ENCODE results near the gene MICALL2.
A peak's percentile ranks its signal among the peaks of the same experiment; 100 is the strongest.

MICALL2 gene

DNA sequence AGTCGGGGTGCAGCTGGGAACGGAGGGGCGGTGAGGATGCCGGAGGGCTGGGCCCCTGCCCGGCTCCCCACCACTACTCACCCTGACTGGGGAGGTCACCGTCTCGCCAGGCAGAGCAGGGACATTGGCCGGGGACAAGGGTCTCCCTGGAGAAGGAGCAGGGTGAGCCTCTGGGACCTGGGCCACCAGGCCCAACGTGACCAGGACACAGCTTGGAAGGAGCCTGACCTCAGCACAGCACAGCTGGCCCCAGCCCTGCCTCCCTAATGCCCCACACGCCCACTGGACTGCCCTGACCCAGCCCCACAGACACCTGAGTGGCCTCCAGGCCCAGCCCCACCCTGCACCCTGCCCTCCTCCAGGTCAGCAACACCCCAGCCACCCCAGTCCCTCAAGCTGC, 21.1 kb downstream of the MICALL2 start:
- Histone ChIP-seq H3K4me2 (no peak overlapping the region), H3K36me3 (no peaks in the 10 kb centered on the region), H3K9me3 (no peaks in the 10 kb centered on the region), H4K20me1 (no peaks in the 10 kb centered on the region), H3K4me3 (no peak overlapping the region), H3K9ac (no peak overlapping the region), H3K4me1 (peaks cover 26% of the 10 kb centered on the region), H3K27ac (no peak overlapping the region), H3K27me3 (no peaks in the 10 kb centered on the region)
- no peak for TF ChIP-seq Cebpa-rat (IDR thresholded peaks at IDR 0.05)

GRCh38 chr7:1437155-1437880, 22.0 kb downstream of the MICALL2 start:
- Histone ChIP-seq H4K20me1 (no peaks in the 10 kb centered on the region), H3K4me2 (no peak overlapping the region), H3K9me3 (no peaks in the 10 kb centered on the region), H3K4me3 (no peak overlapping the region), H3K27ac (no peak overlapping the region), H3K36me3 (no peaks in the 10 kb centered on the region), H3K27me3 (no peaks in the 10 kb centered on the region), H3K4me1 (peaks cover 29% of the 10 kb centered on the region), H3K9ac (no peak overlapping the region)
- no peak for TF ChIP-seq Cebpa-rat (IDR thresholded peaks at IDR 0.05)

- no peaks in the 10 kb centered on the region for H3K36me3 ChIP-seq
- no peak overlapping the region for H3K27ac ChIP-seq
- H3K9ac ChIP-seq: no peak overlapping the region
- H4K20me1 ChIP-seq: no peaks in the 10 kb centered on the region
- H3K9me3 ChIP-seq: no peaks in the 10 kb centered on the region
- no peak for TF ChIP-seq Cebpa-rat (IDR thresholded peaks at IDR 0.05)
- H3K27me3 ChIP-seq: no peaks in the 10 kb centered on the region
- H3K4me1 ChIP-seq: peaks cover 25% of the 10 kb centered on the region
- H3K4me2 ChIP-seq: no peak overlapping the region
- no peak overlapping the region for H3K4me3 ChIP-seq
Measured at GRCh38 chr7:1436608-1437007, 22.7 kb downstream of the MICALL2 start.

GRCh38 chr7:1434891-1435670, 24.2 kb downstream of the MICALL2 start:
- Histone ChIP-seq H3K9ac (no peak overlapping the region), H3K4me2 (no peak overlapping the region), H3K27me3 (no peaks in the 10 kb centered on the region), H3K36me3 (no peaks in the 10 kb centered on the region), H3K9me3 (no peaks in the 10 kb centered on the region), H3K4me1 (peaks cover 11% of the 10 kb centered on the region; the same call in 1 of the 2 replicates), H4K20me1 (no peaks in the 10 kb centered on the region), H3K27ac (no peak overlapping the region), H3K4me3 (no peak overlapping the region)
- no peak for TF ChIP-seq Cebpa-rat (IDR thresholded peaks at IDR 0.05)

GRCh38 chr7:1434165-1434718, 25.0 kb downstream of the MICALL2 start:
- no peaks in the 10 kb centered on the region for H3K36me3 ChIP-seq
- H3K27ac ChIP-seq: no peak overlapping the region
- H3K4me3 ChIP-seq: no peak overlapping the region
- H3K9ac ChIP-seq: no peak overlapping the region
- H3K4me2 ChIP-seq: no peak overlapping the region
- no peaks in the 10 kb centered on the region for H4K20me1 ChIP-seq
- no peaks in the 10 kb centered on the region for H3K9me3 ChIP-seq
- H3K27me3 ChIP-seq: no peaks in the 10 kb centered on the region
- no peak for TF ChIP-seq Cebpa-rat (IDR thresholded peaks at IDR 0.05)
- H3K4me1 ChIP-seq: peaks cover 16% of the 10 kb centered on the region

DNA sequence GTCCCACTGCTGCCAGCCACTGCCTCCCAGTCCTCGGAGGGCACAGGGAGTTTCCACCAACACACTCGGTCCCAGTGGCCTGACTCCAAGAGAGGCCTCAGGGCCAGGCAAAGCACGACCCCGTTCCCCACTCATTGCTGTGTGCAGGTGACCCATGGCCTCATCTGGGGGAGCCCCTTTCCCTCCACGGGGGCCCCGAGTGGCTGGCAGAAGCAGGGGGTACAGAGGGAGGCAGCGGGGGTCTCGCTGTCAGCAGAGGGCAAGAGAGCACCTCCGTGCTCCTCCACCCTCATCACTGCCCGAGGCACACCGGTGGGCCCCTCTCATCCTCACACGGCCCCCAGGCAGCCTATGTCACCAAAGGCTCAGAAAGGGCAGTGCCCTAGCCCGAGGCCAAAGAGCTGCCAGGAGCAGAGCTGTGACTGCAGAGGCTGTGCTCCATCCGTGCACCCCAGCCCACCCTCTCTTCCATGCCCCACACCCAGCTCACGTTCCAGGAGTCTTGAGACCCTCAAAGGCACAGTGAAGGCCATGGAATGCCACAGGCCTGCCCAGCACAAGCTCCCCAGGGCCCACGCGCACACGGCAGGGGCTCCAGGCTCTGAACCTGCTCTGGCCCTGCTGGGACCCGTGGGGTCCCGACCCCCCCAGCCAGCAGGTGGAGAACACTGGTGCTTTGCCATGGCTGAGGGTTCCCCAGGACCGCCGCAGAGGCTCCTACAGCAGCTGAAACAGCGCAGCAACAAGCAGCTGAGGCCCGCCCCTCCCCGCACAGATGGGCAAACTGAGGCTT, 25.9 kb downstream of the MICALL2 start:
- H3K27ac ChIP-seq: no peak overlapping the region
- no peaks in the 10 kb centered on the region for H3K9me3 ChIP-seq
- H3K36me3 ChIP-seq: no peaks in the 10 kb centered on the region
- H3K4me3 ChIP-seq: no peak overlapping the region
- TF ChIP-seq Cebpa-rat (IDR thresholded peaks at IDR 0.05): no peak
- 0 out of 2 replicates have a peak overlapping the region, but pooled peaks have one; percentile 46 for H3K4me2 ChIP-seq
- H3K27me3 ChIP-seq: no peaks in the 10 kb centered on the region
- H3K9ac ChIP-seq: no peak overlapping the region
- H3K4me1 ChIP-seq: peaks cover 25% of the 10 kb centered on the region
- no peaks in the 10 kb centered on the region for H4K20me1 ChIP-seq

DNA sequence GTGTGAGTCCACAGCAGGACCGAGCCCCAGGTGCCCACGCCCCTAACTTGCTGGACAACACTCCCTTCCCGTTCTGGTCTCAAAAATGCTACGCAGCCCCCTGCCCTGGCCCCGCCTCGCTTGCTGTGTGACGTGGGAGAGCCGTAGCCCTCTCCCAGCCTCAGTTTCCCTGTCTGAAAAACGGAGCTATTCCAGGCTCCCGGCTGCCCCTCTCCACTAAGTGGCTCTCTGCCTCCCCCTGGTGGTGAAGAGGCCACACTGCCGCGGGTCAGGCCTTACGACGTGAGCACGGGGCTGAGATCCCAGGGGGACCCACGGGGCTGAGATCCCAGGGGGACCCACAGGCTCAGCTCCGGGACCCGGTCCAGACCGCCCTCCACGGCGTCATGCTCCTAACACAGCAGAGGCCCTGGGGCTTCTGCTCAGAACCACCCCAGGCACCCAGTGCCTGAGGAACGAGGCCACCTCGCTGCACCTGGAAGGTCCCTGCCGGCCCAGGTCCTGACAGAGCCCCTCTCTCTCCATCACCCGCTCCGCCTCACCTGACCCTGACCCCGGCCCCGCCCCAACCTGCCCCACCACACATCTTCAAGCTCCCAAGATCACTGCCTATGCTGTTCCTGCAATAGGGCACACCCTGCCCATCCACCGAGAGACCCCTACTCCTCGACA, 26.7 kb downstream of the MICALL2 start:
- Histone ChIP-seq H3K4me2 (peak overlapping the region; percentile 46), H3K4me1 (peaks cover 25% of the 10 kb centered on the region), H3K9ac (no peak overlapping the region), H4K20me1 (no peaks in the 10 kb centered on the region), H3K4me3 (no peak overlapping the region), H3K9me3 (no peaks in the 10 kb centered on the region), H3K36me3 (no peaks in the 10 kb centered on the region), H3K27ac (no peak overlapping the region), H3K27me3 (no peaks in the 10 kb centered on the region)
- TF ChIP-seq Cebpa-rat (IDR thresholded peaks at IDR 0.05): no peak

- Histone ChIP-seq H3K27me3 (no peaks in the 10 kb centered on the region), H3K4me2 (peak overlapping the region; percentile 46; the same call in 1 of the 2 replicates), H3K4me1 (peaks cover 25% of the 10 kb centered on the region), H3K36me3 (no peaks in the 10 kb centered on the region), H3K9ac (no peak overlapping the region), H3K4me3 (no peak overlapping the region), H4K20me1 (no peaks in the 10 kb centered on the region), H3K9me3 (no peaks in the 10 kb centered on the region), H3K27ac (no peak overlapping the region)
- no peak for TF ChIP-seq Cebpa-rat (IDR thresholded peaks at IDR 0.05)
Measured at GRCh38 chr7:1431634-1432380, 27.5 kb downstream of the MICALL2 start.
